ENCODE data around the gene MYO10. TPM values are rescaled to one million over a fixed set of nuclear protein-coding genes. Genes with fewer than 3 reads are reported as not detected.
"Not testable (repeated sequence)": the region's sequence is repeated elsewhere in the genome, so short reads cannot be mapped to it uniquely, and the experiment has no call there.

The MYO10 gene
- total RNA-seq, 3 donors from 2014 or later: 0.18 to 0.54 (median 0.40) TPM

- ATAC-seq (no peak), DNase-seq (no peak)
- H3K9me3 Mint-ChIP-seq: no peaks in the 10 kb centered on the region
- H3K36me3 Mint-ChIP-seq (ENCODE audit: insufficient read depth): no peaks in the 10 kb centered on the region
- no peaks in the 10 kb centered on the region for H3K4me1 Mint-ChIP-seq (ENCODE audit: low read depth)
- H3K4me3 Mint-ChIP-seq: no peak overlapping the region
- H3K27me3 Mint-ChIP-seq (ENCODE audit: low read depth): no peaks in the 10 kb centered on the region
Measured at GRCh38 chr5:16858151-16858550, 77.9 kb downstream of the MYO10 start.

GRCh38 chr5:16857635-16858034 is 78.5 kb downstream of the MYO10 start:
- ATAC-seq: no peak
- H3K4me3 Mint-ChIP-seq: no peak overlapping the region
- H3K4me1 Mint-ChIP-seq (ENCODE audit: low read depth): no peaks in the 10 kb centered on the region
- H3K36me3 Mint-ChIP-seq (ENCODE audit: insufficient read depth): no peaks in the 10 kb centered on the region
- H3K27me3 Mint-ChIP-seq (ENCODE audit: low read depth): no peaks in the 10 kb centered on the region
- DNase-seq: no peak
- no peaks in the 10 kb centered on the region for H3K9me3 Mint-ChIP-seq

DNA sequence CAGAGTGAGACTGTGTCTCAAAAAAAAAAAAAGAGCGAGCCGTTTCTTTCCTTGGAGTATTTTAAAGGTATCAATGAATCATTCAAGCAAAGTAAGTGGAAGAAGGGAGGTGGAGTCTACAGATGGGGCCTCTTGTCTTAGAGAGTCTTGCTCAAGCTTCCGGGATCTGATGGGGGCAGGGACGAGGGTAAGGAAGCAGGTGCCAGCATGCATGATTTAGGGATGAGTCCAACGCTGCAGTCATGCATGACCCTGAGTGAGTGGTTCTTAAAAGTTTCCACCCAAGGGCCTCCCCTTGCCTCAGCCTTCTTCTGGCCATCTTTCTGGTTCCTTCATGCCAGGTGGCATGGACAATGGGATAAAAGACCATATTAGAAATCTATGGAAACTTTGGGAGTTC is 79.6 kb downstream of the MYO10 start:
- Mint-ChIP-seq H3K4me3 (no peak overlapping the region), H3K36me3 (ENCODE audit: insufficient read depth) (no peaks in the 10 kb centered on the region), H3K27me3 (ENCODE audit: low read depth) (peaks cover 2% of the 10 kb centered on the region), H3K4me1 (ENCODE audit: low read depth) (no peaks in the 10 kb centered on the region), H3K9me3 (no peaks in the 10 kb centered on the region)
- DNase-seq (no peak), ATAC-seq (no peak)

- ATAC-seq (no peak), DNase-seq (no peak)
- Mint-ChIP-seq H3K4me1 (ENCODE audit: low read depth) (no peaks in the 10 kb centered on the region), H3K36me3 (ENCODE audit: insufficient read depth) (no peaks in the 10 kb centered on the region), H3K27me3 (ENCODE audit: low read depth) (peaks cover 3% of the 10 kb centered on the region), H3K4me3 (no peak overlapping the region), H3K9me3 (no peaks in the 10 kb centered on the region)
Measured at GRCh38 chr5:16855898-16856297, 80.2 kb downstream of the MYO10 start.

DNA sequence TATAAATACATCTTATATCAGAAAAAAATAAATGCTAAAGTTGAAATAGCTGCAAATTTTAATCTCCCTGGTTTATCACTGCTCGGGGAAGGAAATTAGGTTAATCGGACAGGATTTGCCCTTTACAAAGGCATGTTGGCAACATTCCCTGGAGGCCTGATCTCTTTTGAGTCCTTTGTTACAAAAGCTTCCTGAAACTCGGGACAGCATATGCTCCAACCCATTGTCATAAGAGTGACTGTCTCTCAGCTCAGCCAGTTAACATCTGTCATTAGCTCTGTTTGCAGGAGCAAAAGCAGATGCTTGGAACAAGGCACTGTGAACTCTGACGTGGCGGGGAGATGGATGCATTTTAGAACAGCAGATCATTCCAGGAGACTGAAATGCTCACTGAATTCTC is 80.6 kb downstream of the MYO10 start:
- H3K4me3 Mint-ChIP-seq: no peak overlapping the region
- H3K9me3 Mint-ChIP-seq: no peaks in the 10 kb centered on the region
- peaks cover 3% of the 10 kb centered on the region for H3K27me3 Mint-ChIP-seq (ENCODE audit: low read depth)
- H3K4me1 Mint-ChIP-seq (ENCODE audit: low read depth): no peaks in the 10 kb centered on the region
- H3K36me3 Mint-ChIP-seq (ENCODE audit: insufficient read depth): no peaks in the 10 kb centered on the region
- no peak for DNase-seq
- no peak for ATAC-seq

GRCh38 chr5:16854351-16854750 is 81.7 kb downstream of the MYO10 start:
- H3K36me3 Mint-ChIP-seq (ENCODE audit: insufficient read depth): no peaks in the 10 kb centered on the region
- ATAC-seq (no peak), DNase-seq (no peak)
- peaks cover 3% of the 10 kb centered on the region for H3K27me3 Mint-ChIP-seq (ENCODE audit: low read depth)
- no peak overlapping the region for H3K4me3 Mint-ChIP-seq
- no peaks in the 10 kb centered on the region for H3K4me1 Mint-ChIP-seq (ENCODE audit: low read depth)
- H3K9me3 Mint-ChIP-seq: no peaks in the 10 kb centered on the region

- H3K4me3 Mint-ChIP-seq: no peak overlapping the region
- ATAC-seq: no peak
- H3K4me1 Mint-ChIP-seq (ENCODE audit: low read depth): no peaks in the 10 kb centered on the region
- H3K27me3 Mint-ChIP-seq (ENCODE audit: low read depth): peaks cover 3% of the 10 kb centered on the region
- DNase-seq: no peak
- no peaks in the 10 kb centered on the region for H3K36me3 Mint-ChIP-seq (ENCODE audit: insufficient read depth)
- no peaks in the 10 kb centered on the region for H3K9me3 Mint-ChIP-seq
Measured at GRCh38 chr5:16853518-16853917, 82.6 kb downstream of the MYO10 start.

- H3K4me3 Mint-ChIP-seq: no peak overlapping the region
- ATAC-seq (no peak), DNase-seq (no peak)
- H3K27me3 Mint-ChIP-seq (ENCODE audit: low read depth): peaks cover 3% of the 10 kb centered on the region
- H3K9me3 Mint-ChIP-seq: no peaks in the 10 kb centered on the region
- no peaks in the 10 kb centered on the region for H3K4me1 Mint-ChIP-seq (ENCODE audit: low read depth)
- H3K36me3 Mint-ChIP-seq (ENCODE audit: insufficient read depth): no peaks in the 10 kb centered on the region
Measured at GRCh38 chr5:16852251-16853005, 83.7 kb downstream of the MYO10 start.

GRCh38 chr5:16849775-16850174 is 86.3 kb downstream of the MYO10 start:
- Mint-ChIP-seq H3K4me1 (ENCODE audit: low read depth) (no peaks in the 10 kb centered on the region), H3K4me3 (no peak overlapping the region), H3K36me3 (ENCODE audit: insufficient read depth) (no peaks in the 10 kb centered on the region), H3K9me3 (no peaks in the 10 kb centered on the region), H3K27me3 (ENCODE audit: low read depth) (peaks cover 3% of the 10 kb centered on the region)
- DNase-seq (no peak), ATAC-seq (no peak)

DNA sequence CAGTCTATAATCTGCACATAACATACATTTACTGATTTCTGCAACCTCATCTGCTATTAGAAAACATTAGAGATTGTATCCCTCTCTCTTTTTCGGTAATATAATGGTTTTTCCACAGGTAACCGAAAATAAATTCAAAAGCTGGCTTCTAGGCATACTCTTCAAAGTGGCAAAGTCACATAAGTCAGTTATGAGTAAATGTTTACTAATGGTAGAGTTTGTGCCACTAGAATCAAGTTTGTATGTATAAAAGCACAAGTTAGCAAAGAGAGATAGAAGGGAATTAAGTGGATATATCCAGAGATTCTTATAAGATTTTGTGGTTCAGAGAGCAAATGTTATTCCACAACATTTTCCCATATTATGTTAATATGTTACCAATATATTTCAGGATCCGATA is 86.9 kb downstream of the MYO10 start:
- ATAC-seq: no peak
- H3K9me3 Mint-ChIP-seq: no peaks in the 10 kb centered on the region
- H3K4me1 Mint-ChIP-seq (ENCODE audit: low read depth): no peaks in the 10 kb centered on the region
- H3K4me3 Mint-ChIP-seq: no peak overlapping the region
- peaks cover 3% of the 10 kb centered on the region for H3K27me3 Mint-ChIP-seq (ENCODE audit: low read depth)
- H3K36me3 Mint-ChIP-seq (ENCODE audit: insufficient read depth): no peaks in the 10 kb centered on the region
- DNase-seq: no peak

DNA sequence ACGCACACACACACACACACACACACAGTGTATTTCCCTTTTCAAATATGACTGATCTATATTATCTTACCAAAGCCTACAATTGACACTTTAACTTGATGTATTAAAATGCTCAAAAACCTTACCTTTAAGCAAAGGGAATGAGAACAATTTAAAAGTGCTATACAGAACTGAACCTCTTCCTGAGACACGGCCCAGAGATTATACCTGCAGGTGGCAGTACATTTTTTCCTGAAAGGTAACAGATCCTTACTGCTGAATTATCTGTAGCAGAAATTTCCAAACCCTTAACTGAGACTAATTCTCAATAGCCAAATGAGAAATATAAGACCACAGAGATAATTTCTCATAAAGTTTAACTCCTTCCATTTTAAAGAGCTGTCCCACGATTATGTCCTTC is 91.1 kb downstream of the MYO10 start:
- Mint-ChIP-seq H3K4me1 (ENCODE audit: low read depth) (no peaks in the 10 kb centered on the region), H3K9me3 (no peaks in the 10 kb centered on the region), H3K4me3 (no peak overlapping the region), H3K27me3 (ENCODE audit: low read depth) (peaks cover 4% of the 10 kb centered on the region), H3K36me3 (ENCODE audit: insufficient read depth) (no peaks in the 10 kb centered on the region)
- DNase-seq: no peak
- ATAC-seq: no peak

GRCh38 chr5:16842896-16843295 is 93.2 kb downstream of the MYO10 start:
- peaks cover 6% of the 10 kb centered on the region for H3K27me3 Mint-ChIP-seq (ENCODE audit: low read depth)
- H3K4me3 Mint-ChIP-seq: no peak overlapping the region
- H3K9me3 Mint-ChIP-seq: no peaks in the 10 kb centered on the region
- no peak for ATAC-seq
- no peaks in the 10 kb centered on the region for H3K36me3 Mint-ChIP-seq (ENCODE audit: insufficient read depth)
- DNase-seq: no peak
- H3K4me1 Mint-ChIP-seq (ENCODE audit: low read depth): no peaks in the 10 kb centered on the region

DNA sequence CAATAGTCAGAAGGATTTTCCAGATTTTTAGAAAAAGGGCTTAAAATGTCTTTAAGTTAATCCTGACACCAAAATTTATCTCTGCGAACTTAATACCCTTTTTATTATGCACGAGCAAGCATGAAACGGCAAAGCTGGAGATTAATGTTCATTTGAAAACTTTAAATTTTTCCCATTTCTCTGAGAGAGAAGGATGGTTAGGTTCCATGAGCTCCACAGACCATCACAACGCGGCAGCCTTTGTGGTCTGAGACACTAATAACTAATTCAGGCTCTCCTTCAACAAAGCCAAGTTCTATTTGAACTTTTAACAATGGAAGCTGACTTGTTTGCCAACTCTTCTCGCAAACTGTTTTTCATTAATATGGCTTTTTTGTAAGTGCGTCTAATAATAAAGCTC is 94.7 kb downstream of the MYO10 start:
- no peak for ATAC-seq
- Mint-ChIP-seq H3K27me3 (ENCODE audit: low read depth) (peaks cover 6% of the 10 kb centered on the region), H3K4me3 (no peak overlapping the region), H3K9me3 (no peaks in the 10 kb centered on the region), H3K4me1 (ENCODE audit: low read depth) (no peaks in the 10 kb centered on the region), H3K36me3 (ENCODE audit: insufficient read depth) (no peaks in the 10 kb centered on the region)
- no peak for DNase-seq

DNA sequence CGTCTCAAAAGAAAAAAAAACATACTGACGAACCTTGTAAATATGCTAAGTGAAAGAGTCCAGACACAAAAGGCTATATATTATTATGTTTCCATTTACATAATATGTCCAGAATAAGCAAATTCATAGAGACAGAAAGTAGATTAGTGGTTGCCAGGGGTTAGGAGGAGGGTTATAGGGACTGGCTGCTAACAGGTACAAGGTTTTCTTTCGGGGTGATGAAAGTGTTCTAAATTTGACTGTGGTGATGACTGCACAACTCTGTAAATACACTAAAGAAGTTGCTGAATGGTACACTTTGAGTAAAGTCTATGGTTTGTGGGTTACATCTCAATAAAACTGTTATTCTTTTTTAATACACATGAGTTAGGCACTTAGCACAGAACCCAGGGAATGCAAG is 98.8 kb downstream of the MYO10 start:
- Mint-ChIP-seq H3K36me3 (ENCODE audit: insufficient read depth) (no peaks in the 10 kb centered on the region), H3K4me3 (no peak overlapping the region), H3K9me3 (no peaks in the 10 kb centered on the region), H3K4me1 (ENCODE audit: low read depth) (no peaks in the 10 kb centered on the region), H3K27me3 (ENCODE audit: low read depth) (peaks cover 2% of the 10 kb centered on the region)
- no peak for ATAC-seq
- no peak for DNase-seq

DNA sequence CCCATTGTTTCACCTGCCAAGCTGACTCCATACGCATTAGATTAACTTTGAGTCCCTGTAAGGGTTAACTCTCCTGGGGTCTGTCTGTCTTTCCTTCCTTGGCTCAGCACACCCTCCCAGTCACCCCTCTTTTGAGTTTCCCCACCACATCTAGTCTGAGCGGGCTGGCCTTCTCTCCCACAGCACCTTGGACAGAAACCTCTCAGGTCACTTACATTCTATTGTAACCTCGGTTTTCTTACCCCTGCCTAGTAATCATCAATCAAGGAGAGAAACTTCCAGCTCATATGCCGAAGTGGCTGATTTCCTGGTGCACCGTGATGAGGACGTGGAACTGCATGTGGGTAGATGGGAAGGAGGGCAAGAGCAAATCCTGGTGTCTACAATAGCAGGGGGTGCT is 102.1 kb downstream of the MYO10 start:
- Mint-ChIP-seq H3K27me3 (ENCODE audit: low read depth) (no peaks in the 10 kb centered on the region), H3K4me3 (no peak overlapping the region), H3K36me3 (ENCODE audit: insufficient read depth) (no peaks in the 10 kb centered on the region), H3K4me1 (ENCODE audit: low read depth) (no peaks in the 10 kb centered on the region), H3K9me3 (no peaks in the 10 kb centered on the region)
- no peak for ATAC-seq
- no peak for DNase-seq

- not testable (repeated sequence) for ATAC-seq; H3K36me3 Mint-ChIP-seq (ENCODE audit: insufficient read depth); H3K4me1 Mint-ChIP-seq (ENCODE audit: low read depth); DNase-seq; H3K9me3 Mint-ChIP-seq; H3K4me3 Mint-ChIP-seq; H3K27me3 Mint-ChIP-seq (ENCODE audit: low read depth)
Measured at GRCh38 chr5:16831326-16831725, 104.8 kb downstream of the MYO10 start.
